Measurements from ENCODE around the gene MAD2L2.

Gene MAD2L2

DNA sequence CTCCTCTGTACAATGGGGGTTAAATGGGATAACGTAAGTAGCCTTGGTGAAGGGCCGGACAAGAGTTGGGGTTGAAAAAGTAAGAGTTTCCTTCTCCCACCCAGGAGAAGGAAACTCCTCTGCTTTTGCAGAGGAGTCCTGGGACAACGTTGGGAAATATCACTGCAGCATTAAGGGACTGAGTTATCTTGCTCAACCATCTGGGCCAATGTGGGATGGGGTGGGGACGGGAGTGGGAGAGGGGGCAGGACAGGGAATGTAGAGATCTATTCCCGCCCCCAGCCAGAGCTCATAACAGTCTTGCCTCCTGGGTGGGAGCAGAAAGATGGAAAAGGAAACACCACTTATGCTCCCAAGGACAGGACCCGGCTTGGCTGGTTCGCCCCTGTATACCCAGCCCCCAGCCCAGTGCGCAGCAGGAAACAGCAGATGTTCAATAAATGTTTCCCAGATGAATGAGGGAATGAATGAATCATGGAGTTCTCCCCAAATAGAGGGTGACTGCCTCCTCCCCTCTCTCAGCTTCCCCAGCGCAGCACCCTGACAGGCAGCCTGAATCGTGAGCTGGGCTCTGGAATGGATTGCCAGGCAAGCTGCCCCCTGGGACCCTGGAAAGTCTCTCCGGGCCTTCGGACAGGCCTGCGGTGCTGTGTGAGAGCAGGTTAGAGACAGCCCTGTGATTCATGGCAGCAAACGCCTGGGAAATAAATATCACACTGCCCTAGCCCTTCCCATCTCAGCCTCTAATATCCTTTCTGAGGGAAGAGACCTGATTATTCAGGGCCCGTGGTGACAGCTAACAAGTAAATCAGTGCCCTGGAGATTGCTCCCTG, 51.5 kb downstream of the MAD2L2 start:
- no peak for DNase-seq (ENCODE audit: low read depth)

DNA sequence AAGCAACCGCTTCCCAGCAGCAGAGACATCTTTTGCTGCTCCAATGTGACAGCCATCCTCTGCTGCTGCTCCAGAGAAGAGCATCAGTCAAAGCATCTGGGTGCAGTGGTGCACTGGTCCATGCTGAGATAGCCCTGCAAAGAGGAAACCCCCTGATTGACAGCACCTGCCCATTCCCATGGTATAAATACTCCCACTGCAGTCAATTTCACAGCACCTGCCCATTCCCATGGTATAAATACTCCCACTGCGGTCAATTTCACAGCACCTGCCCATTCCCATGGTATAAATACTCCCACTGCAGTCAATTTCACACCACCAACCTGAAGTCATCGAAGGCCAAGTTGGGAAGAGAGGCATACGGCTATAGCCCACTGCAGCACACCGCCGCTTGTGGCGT, 52.2 kb downstream of the MAD2L2 start:
- DNase-seq (ENCODE audit: low read depth): no peak

DNA sequence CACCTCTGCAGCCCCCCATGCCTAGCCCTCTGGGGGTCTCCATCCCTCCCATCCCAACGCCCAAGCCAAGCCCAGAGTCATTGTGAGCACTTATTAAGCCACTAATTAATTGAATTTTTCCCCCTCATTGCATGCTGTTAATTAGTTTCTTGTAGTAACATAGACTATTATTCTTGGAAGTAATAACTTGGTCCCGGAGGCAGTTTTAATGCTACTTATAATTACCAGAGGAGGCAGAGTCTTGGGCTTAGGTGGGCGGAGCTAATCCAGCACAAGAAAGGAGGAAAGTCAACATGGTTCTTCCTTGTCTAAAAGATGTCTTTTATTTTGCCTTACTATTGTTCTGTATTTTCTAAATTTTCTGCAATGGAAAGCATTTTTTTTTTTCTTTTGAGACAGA, 54.4 kb downstream of the MAD2L2 start:
- no peak for DNase-seq (ENCODE audit: low read depth)

Measured in non-pigmented ciliary epithelial cell (primary cell).